Activated CD4-positive, alpha-beta T cell treated with anti-CD3 and anti-CD28 coated beads, Interleukin-2, amount 10 ng/mL, durations not matched to agents 24 days and 14 days (primary cell): Measurements from ENCODE around the gene AMELY. TPM values are rescaled to one million over a fixed set of nuclear protein-coding genes. Genes with fewer than 3 reads are reported as not detected.
"Not testable (repeated sequence)": the region's sequence is repeated elsewhere in the genome, so short reads cannot be mapped to it uniquely, and the experiment has no call there.

Experiments used
- DNase-seq: peaks from one replicate; pipeline ENCODE4 v3.0.0; 2022
- H3K27ac Mint-ChIP-seq: one replicate; pipeline ENCODE4 v1.8.0; 2022; ENCODE audit warnings: mild to moderate bottlenecking, mixed read lengths
- H3K27me3 Mint-ChIP-seq: one replicate; pipeline ENCODE4 v1.8.0; 2022; ENCODE audit warnings: mixed read lengths
- H3K36me3 Mint-ChIP-seq: one replicate; pipeline ENCODE4 v1.8.0; 2022; ENCODE audit warnings: low read depth, mild to moderate bottlenecking, mixed read lengths
- H3K4me1 Mint-ChIP-seq: one replicate; pipeline ENCODE4 v1.8.0; 2021; ENCODE audit warnings: mixed read lengths
- H3K4me3 Mint-ChIP-seq: one replicate; pipeline ENCODE4 v1.8.0; 2022; ENCODE audit warnings: mild to moderate bottlenecking, moderate library complexity, mixed read lengths
- H3K9me3 Mint-ChIP-seq: one replicate; pipeline ENCODE4 v1.8.0; 2021; ENCODE audit warnings: mixed read lengths
- intact Hi-C: fragments of 100-400 bp; cut with micrococcal nuclease; formaldehyde crosslinking; loops from one replicate; pipeline ENCODE4 v1.15.1; 2023
- total RNA-seq: library from RNA; stranded (reverse); gene quantifications from 2 replicates; pipeline ENCODE4 v1.2.3, GENCODE V29; 2022

The AMELY gene
- total RNA-seq, 1 donor from 2014 or later: not detected

GRCh38 chrY:6907591-6907990 lies 4.0 kb downstream of the AMELY start:
- Mint-ChIP-seq H3K9me3 (no peaks in the 10 kb centered on the region), H3K4me1 (no peaks in the 10 kb centered on the region), H3K4me3 (no peak overlapping the region), H3K36me3 (no peaks in the 10 kb centered on the region), H3K27me3 (peaks cover 19% of the 10 kb centered on the region), H3K27ac (no peak overlapping the region)
- intact Hi-C loops: no loop called here
- no peak for DNase-seq

- H3K9me3 Mint-ChIP-seq, H3K4me3 Mint-ChIP-seq, H3K4me1 Mint-ChIP-seq, intact Hi-C loops, H3K36me3 Mint-ChIP-seq, H3K27me3 Mint-ChIP-seq, H3K27ac Mint-ChIP-seq, DNase-seq: not testable (repeated sequence)
Measured at GRCh38 chrY:6902116-6902515, 9.4 kb downstream of the AMELY start.

GRCh38 chrY:6895236-6895635 lies 16.3 kb downstream of the AMELY start:
- Mint-ChIP-seq H3K36me3 (no peaks in the 10 kb centered on the region), H3K27me3 (no peaks in the 10 kb centered on the region), H3K9me3 (no peaks in the 10 kb centered on the region), H3K4me3 (no peak overlapping the region), H3K27ac (no peak overlapping the region), H3K4me1 (no peaks in the 10 kb centered on the region)
- intact Hi-C loops: no loop called here
- no peak for DNase-seq

GRCh38 chrY:6894496-6894895 lies 17.1 kb downstream of the AMELY start:
- Mint-ChIP-seq H3K9me3 (no peaks in the 10 kb centered on the region), H3K27ac (no peak overlapping the region), H3K4me3 (no peak overlapping the region), H3K36me3 (no peaks in the 10 kb centered on the region), H3K4me1 (no peaks in the 10 kb centered on the region), H3K27me3 (no peaks in the 10 kb centered on the region)
- intact Hi-C loops: no loop called here
- no peak for DNase-seq

- H3K9me3 Mint-ChIP-seq: no peaks in the 10 kb centered on the region
- no peak for DNase-seq
- intact Hi-C loops: no loop called here
- H3K4me3 Mint-ChIP-seq: no peak overlapping the region
- no peak overlapping the region for H3K27ac Mint-ChIP-seq
- no peaks in the 10 kb centered on the region for H3K36me3 Mint-ChIP-seq
- no peaks in the 10 kb centered on the region for H3K4me1 Mint-ChIP-seq
- no peaks in the 10 kb centered on the region for H3K27me3 Mint-ChIP-seq
Measured at GRCh38 chrY:6849384-6849783, 62.2 kb downstream of the AMELY start.

- H3K36me3 Mint-ChIP-seq, H3K4me3 Mint-ChIP-seq, H3K27ac Mint-ChIP-seq, H3K4me1 Mint-ChIP-seq, H3K9me3 Mint-ChIP-seq, DNase-seq, H3K27me3 Mint-ChIP-seq, intact Hi-C loops: not testable (repeated sequence)
Measured at GRCh38 chrY:6842650-6843049, 68.9 kb downstream of the AMELY start.

Other genes with a start within 250 kb of the AMELY start
- gene TBL1Y, start 1.1 kb downstream of the AMELY start, total RNA-seq: not detected in 2 replicates